K562 (cell line): ENCODE results near the gene DDX43. TPM values are rescaled to one million over a fixed set of nuclear protein-coding genes. Genes with fewer than 3 reads are reported as not detected.
A peak's percentile ranks its signal among the peaks of the same experiment; 100 is the strongest.

Experiments used
- DIDO1 ChIP-seq: fragments of 450-650 bp; IDR thresholded peaks from 2 replicates; pipeline ENCODE4 v1.6.1; 2016; ENCODE audit warnings: low read depth, missing biosample characterization, missing genetic modification characterization
- E2F6 ChIP-seq, 2 experiments: IDR thresholded peaks; 2 replicates each; pipeline ENCODE4 v1.6.1; 2011; ENCODE audit warnings: borderline replicate concordance in 1 of 2, control low read depth in 1 of 2, low read depth in 1 of 2, low read length in 1 of 2, mild to moderate bottlenecking in 1 of 2, mixed read lengths in 1 of 2, moderate library complexity in 1 of 2; ENCODE audit not compliant: insufficient read depth in 1 of 2, insufficient read length in 1 of 2, poor library complexity in 1 of 2, severe bottlenecking in 1 of 2; ENCODE audit errors: extremely low read depth in 1 of 2
- JUND ChIP-seq, 2 experiments: IDR thresholded peaks; 2 replicates in 1 of 2; 3 replicates in 1 of 2; pipeline ENCODE4 v1.6.1; 2011; ENCODE audit warnings: borderline replicate concordance in 2 of 2, low read depth in 2 of 2, low read length in 2 of 2, improper control_type of control experiment in 1 of 2, missing biosample characterization in 1 of 2, missing genetic modification characterization in 1 of 2, missing genetic modification reagents in 1 of 2
- KDM5B ChIP-seq: fragments of 200-600 bp; sonication (generic); IDR thresholded peaks from 2 replicates; pipeline ENCODE4 v1.6.1; 2012; ENCODE audit warnings: low read depth, mild to moderate bottlenecking, moderate library complexity, low read length, control low read depth, inconsistent platforms; ENCODE audit not compliant: insufficient replicate concordance
- NCOA6 ChIP-seq: fragments of 450-650 bp; IDR thresholded peaks from 2 replicates; pipeline ENCODE4 v1.6.1; 2017; ENCODE audit warnings: mild to moderate bottlenecking
- RBBP5 ChIP-seq: fragments of 200-600 bp; sonication (generic); IDR thresholded peaks from 2 replicates; pipeline ENCODE4 v1.6.1; 2012; ENCODE audit warnings: borderline replicate concordance, mild to moderate bottlenecking, low read length, control low read depth, inconsistent platforms; ENCODE audit not compliant: insufficient read depth, poor library complexity, severe bottlenecking
- RBFOX2 ChIP-seq: fragments of 200-400 bp; formaldehyde crosslinking; IDR thresholded peaks from 2 replicates; pipeline ENCODE4 v1.6.1; 2017; ENCODE audit warnings: low read depth, mild to moderate bottlenecking, low read length, moderate library complexity
- SAP30 ChIP-seq: fragments of 200-600 bp; sonication (generic); IDR thresholded peaks from 2 replicates; pipeline ENCODE4 v1.6.1; 2012; ENCODE audit warnings: borderline replicate concordance, low read depth, mild to moderate bottlenecking, moderate library complexity, low read length, control low read depth, inconsistent platforms; ENCODE audit not compliant: insufficient read depth, poor library complexity, severe bottlenecking
- STAT6 ChIP-seq: sonication (generic); formaldehyde crosslinking; IDR thresholded peaks from 2 replicates; pipeline ENCODE4 v1.8.1; 2023; ENCODE audit warnings: mild to moderate bottlenecking, missing genetic modification reagents
- TCF7L2 ChIP-seq: fragments of 150-350 bp; IDR thresholded peaks from 2 replicates; pipeline ENCODE4 v1.6.1; 2016; ENCODE audit warnings: low read depth, mild to moderate bottlenecking, low read length, moderate library complexity
- TEAD1 ChIP-seq, 2 experiments: fragments of 450-650 bp in 1 of 2; sonication (generic) in 1 of 2; formaldehyde crosslinking; IDR thresholded peaks; 2 replicates each; pipeline versions ENCODE4 v1.4.0 to v1.8.0; 2020 to 2022; ENCODE audit warnings: mild to moderate bottlenecking in 2 of 2, missing genetic modification reagents in 1 of 2
- ZBTB2 ChIP-seq: fragments of 450-650 bp; IDR thresholded peaks from 2 replicates; pipeline ENCODE4 v1.6.1; 2016; ENCODE audit warnings: antibody characterized with exemption
- ZFP30 ChIP-seq: fragments of 250-450 bp; sonication (Bioruptor Pico); IDR thresholded peaks from 2 replicates; pipeline ENCODE4 v1.8.0; 2022; ENCODE audit warnings: moderate library complexity, mild to moderate bottlenecking, inconsistent platforms, borderline replicate concordance
- ZNF511 ChIP-seq: sonication (generic); formaldehyde crosslinking; IDR thresholded peaks from 2 replicates; pipeline ENCODE4 v1.8.0; 2022; ENCODE audit warnings: mild to moderate bottlenecking, missing genetic modification reagents
- ZNF740 ChIP-seq, 3 experiments: fragments of 200-800 bp in 1 of 3; sonication (Bioruptor generic) in 1 of 3; sonication (generic) in 1 of 3; formaldehyde crosslinking in 1 of 3; IDR thresholded peaks; 2 replicates each; pipeline versions ENCODE4 v1.6.1 to v1.8.0; 2016 to 2022; ENCODE audit warnings: mild to moderate bottlenecking in 2 of 3, missing compliant biosample characterization in 2 of 3, missing genetic modification characterization in 2 of 3, missing genetic modification reagents in 1 of 3
- ZNF766 ChIP-seq: fragments of 200-800 bp; sonication (Bioruptor generic); conservative IDR thresholded peaks from 2 replicates; pipeline ENCODE4 v1.6.1; 2016; ENCODE audit warnings: missing genetic modification characterization, missing compliant biosample characterization
- polyA plus RNA-seq, 8 experiments: library from polyadenylated mRNA; depleted of rRNA in 4 of 8; stranded (reverse) in 5 of 8; unstranded in 3 of 8; fragments of >200 nt; fragmentation: Nextera tagmentation in 2 of 8; fragmentation: Illumina TruSeq in 1 of 8; extraction: Ambion mirVana in 2 of 8; extraction: Trizol in 1 of 8; gene quantifications; 2 replicates each; pipeline versions ENCODE4 v1.2.1 to v1.2.3, GENCODE V29; 2011 to 2014; ENCODE audit warnings: inconsistent platforms in 1 of 8, missing spikeins in 1 of 8
- total RNA-seq, 7 experiments: library from RNA; depleted of rRNA in 6 of 7; stranded (reverse); fragments of >200 nt in 6 of 7; fragmentation: Illumina TruSeq in 2 of 7; extraction: Trizol in 2 of 7; gene quantifications; 2 replicates each; pipeline versions ENCODE4 v1.2.1 to v1.2.3, GENCODE V29; 2011 to 2021; ENCODE audit warnings: low replicate concordance in 1 of 7

Gene DDX43
- total and polyA plus RNA-seq, 9 of the 15 experiments (the other 6 are each of a cell fraction or from before 2014, with no cell fraction given) = 0.07 to 0.88 (median 0.25) TPM

- TF ChIP-seq ZBTB2 (peak; percentile 96), STAT6 (peak; percentile 89; the same call in 1 of the 2 replicates), KDM5B (peak; percentile 73), E2F6 (IDR thresholded peaks at IDR 0.05; ENCODE audit: borderline replicate concordance in 1 of 2, extremely low read depth in 1 of 2, insufficient read depth in 1 of 2, insufficient read length in 1 of 2, low read depth in 1 of 2, low read length in 1 of 2, poor library complexity in 1 of 2, severe bottlenecking in 1 of 2) (peak; percentile 63 to 66), RBFOX2 (peak; percentile 97), ZFP30 (CRISPR knock-in tag) (no peak), ZNF766 (CRISPR knock-in tag) (0 out of 2 replicates have a peak, but pooled peaks have one; percentile 12), ZNF740 (CRISPR knock-in tag; IDR thresholded peaks at IDR 0.05) (no peak), ZNF740 (tag; IDR thresholded peaks at IDR 0.05) (no peak), TEAD1 (CRISPR knock-in tag; IDR thresholded peaks at IDR 0.05) (peak in 1 of 2 experiments; percentile 79; a peak in 1 of 4 replicates), TCF7L2 (peak; percentile 61; the same call in 1 of the 2 replicates), NCOA6 (peak; percentile 92), JUND (IDR thresholded peaks at IDR 0.05; ENCODE audit: borderline replicate concordance, low read depth, low read length) (peak; percentile 47), JUND (tag; IDR thresholded peaks at IDR 0.05; ENCODE audit: borderline replicate concordance, low read depth, low read length) (peak; percentile 13; the same call in 1 of the 3 replicates), DIDO1 (tag) (peak; percentile 82; the same call in 1 of the 2 replicates), ZNF511 (CRISPR knock-in tag) (0 out of 2 replicates have a peak, but pooled peaks have one; percentile 80), SAP30 (peak; percentile 90), RBBP5 (peak; percentile 96)
Observed at GRCh38 chr6:73461537-73462350, 67.1 kb downstream of the DDX43 start, which contains the start of gene MTO1 (continued).
